ENCODE data around the gene SEL1L3.

- TF ChIP-seq CTCF (IDR thresholded peaks at IDR 0.05; ENCODE audit: low read depth, low read length), result no peak
- no peak for TF ChIP-seq EZH2phosphoT487 (IDR thresholded peaks at IDR 0.05; ENCODE audit: low read depth)
Measured at GRCh38 chr4:25788703-25789238, 74.0 kb downstream of the SEL1L3 start.
